ENCODE data around the gene BBS9. TPM values are rescaled to one million over a fixed set of nuclear protein-coding genes. Genes with fewer than 3 reads are reported as not detected.

Gene BBS9
- total and polyA plus RNA-seq, 7 donors, result 2.4 to 36.6 (median 30.5) TPM

DNA sequence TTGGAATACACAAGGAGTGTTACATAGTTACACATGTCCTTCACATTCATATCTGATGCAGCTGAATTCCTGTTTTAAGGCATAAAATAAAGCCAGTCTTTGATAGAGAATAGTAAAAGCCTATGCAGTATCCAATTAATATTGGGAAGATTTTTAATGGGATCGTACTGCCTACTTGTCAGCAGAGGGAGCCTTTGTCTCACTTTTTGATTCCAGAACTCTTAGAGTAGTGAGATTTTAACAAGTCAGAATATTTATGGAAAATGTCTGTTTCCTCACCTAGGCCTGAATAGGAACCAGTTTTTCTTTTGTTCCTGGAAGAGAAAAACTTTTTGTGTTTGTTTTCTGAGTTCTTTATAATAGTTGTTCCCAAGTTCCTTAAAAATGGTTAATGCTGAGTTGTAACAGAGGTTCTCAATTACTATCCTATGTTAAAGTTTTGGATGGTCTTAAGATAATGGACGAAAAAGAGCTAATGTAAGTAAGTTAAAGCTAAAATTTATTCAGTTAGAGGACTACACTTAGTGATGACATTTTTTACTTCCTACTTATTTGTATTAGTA, 114.0 kb downstream of the BBS9 start:
- peaks cover 0 to 10% (median 6%) of the 10 kb centered on the region in 4 donors for H3K4me1 ChIP-seq
- no peak overlapping the region for H3K4me3 ChIP-seq
- H3K9me3 ChIP-seq, result no peaks in the 10 kb centered on the region
- H3K27me3 ChIP-seq, result no peaks in the 10 kb centered on the region
- 46 to 53% methylated on average over 2 of the region's 2 CpGs for WGBS, 2 donors
- H3K27ac ChIP-seq, result no peak overlapping the region
- H3K36me3 ChIP-seq, result no peaks in the 10 kb centered on the region
- TF ChIP-seq POLR2AphosphoS5 (IDR thresholded peaks at IDR 0.05), result no peak
- TF ChIP-seq CTCF (IDR thresholded peaks at IDR 0.05), result peak; percentile 39 to 75 (median 62)
- intact Hi-C loops (cut with DNase I), result loop anchor here (10.0 kb wide), 2 partner anchors 511 to 691 kb away; no protein-coding TSS in a partner anchor
- DNase-seq, result no peak

- Histone ChIP-seq H3K9me3 (no peaks in the 10 kb centered on the region), H3K4me3 (no peak overlapping the region), H3K27ac (no peak overlapping the region), H3K27me3 (no peaks in the 10 kb centered on the region), H3K4me1 (peaks cover 0 to 37% (median 28%) of the 10 kb centered on the region in 4 donors), H3K36me3 (no peaks in the 10 kb centered on the region)
- no peak for DNase-seq
- WGBS, 2 donors, result 77 to 87% methylated on average over 4 of the region's 4 CpGs
- TF ChIP-seq POLR2A (IDR thresholded peaks at IDR 0.05), result no peak
- no peak for TF ChIP-seq CTCF (IDR thresholded peaks at IDR 0.05)
- TF ChIP-seq EP300 (IDR thresholded peaks at IDR 0.05), result no peak
- no peak for TF ChIP-seq POLR2AphosphoS5 (IDR thresholded peaks at IDR 0.05)
- intact Hi-C loops (cut with DNase I), result loop anchor here (5.0 to 10.0 kb wide), 3 partner anchors 506 to 686 kb away; no protein-coding TSS in a partner anchor
These were observed 119.3 kb downstream of the BBS9 start for GRCh38 chr7:33248671-33249070.

DNA sequence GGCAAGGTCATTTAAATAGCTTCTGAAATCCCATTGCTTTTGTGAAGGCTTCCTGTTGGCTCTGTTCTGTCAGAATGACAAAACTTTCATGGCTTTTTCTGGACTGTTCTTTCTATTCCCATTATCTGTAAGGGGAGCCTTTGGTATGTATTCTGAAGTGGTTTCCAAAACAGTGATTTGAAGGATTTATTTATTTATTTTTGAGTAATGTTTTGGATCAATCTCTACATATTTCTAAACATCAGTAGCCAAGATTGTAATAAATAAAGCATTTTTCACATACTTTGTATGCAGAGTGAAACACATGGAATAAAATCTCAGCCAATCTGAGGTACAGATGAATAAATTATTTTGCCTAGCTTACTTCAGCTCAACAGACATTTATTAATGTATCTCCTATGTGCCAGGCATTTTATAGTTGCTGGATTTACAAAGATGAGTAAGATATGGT, 121.1 kb downstream of the BBS9 start:
- intact Hi-C loops (cut with DNase I), result no loop called here
- TF ChIP-seq CTCF (IDR thresholded peaks at IDR 0.05) (no peak), POLR2AphosphoS5 (IDR thresholded peaks at IDR 0.05) (peak in 2 of 4 donors; percentile 26 to 50), EP300 (IDR thresholded peaks at IDR 0.05) (no peak), POLR2A (IDR thresholded peaks at IDR 0.05) (no peak)
- H3K9me3 ChIP-seq, result no peaks in the 10 kb centered on the region
- no peak overlapping the region for H3K4me3 ChIP-seq
- H3K27ac ChIP-seq, result peak overlapping the region in 3 of 4 donors; percentile 16 to 44 (median 34)
- no peak for DNase-seq
- peaks cover 0 to 31% (median 25%) of the 10 kb centered on the region in 4 donors for H3K4me1 ChIP-seq
- H3K36me3 ChIP-seq, result no peaks in the 10 kb centered on the region
- H3K27me3 ChIP-seq, result no peaks in the 10 kb centered on the region

DNA sequence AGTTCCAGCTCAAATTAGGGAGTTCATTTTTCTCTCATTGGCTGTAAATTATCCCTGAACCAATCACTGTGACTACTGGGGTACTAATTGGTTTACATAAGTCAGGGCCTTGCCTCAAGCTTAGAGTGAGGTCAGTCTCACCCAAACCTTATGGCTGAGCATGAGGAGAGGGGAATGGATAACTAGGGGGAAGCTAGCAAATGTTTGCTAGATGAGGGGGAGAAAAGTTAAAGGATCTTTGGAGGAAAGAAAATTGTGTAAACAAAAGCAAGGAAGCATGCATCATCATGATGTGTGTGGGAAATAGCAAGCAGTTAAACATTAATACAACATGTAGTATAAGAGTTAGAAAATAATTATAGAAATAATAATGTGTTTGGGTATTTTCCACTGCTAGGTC, 121.9 kb downstream of the BBS9 start:
- Histone ChIP-seq H3K9me3 (no peaks in the 10 kb centered on the region), H3K27me3 (no peaks in the 10 kb centered on the region), H3K36me3 (no peaks in the 10 kb centered on the region), H3K4me3 (no peak overlapping the region), H3K4me1 (peaks cover 0 to 30% (median 24%) of the 10 kb centered on the region in 4 donors), H3K27ac (peak overlapping the region in 2 of 4 donors; percentile 34 to 44)
- no peak for DNase-seq
- TF ChIP-seq POLR2A (IDR thresholded peaks at IDR 0.05) (no peak), CTCF (IDR thresholded peaks at IDR 0.05) (no peak), EP300 (IDR thresholded peaks at IDR 0.05) (no peak), POLR2AphosphoS5 (IDR thresholded peaks at IDR 0.05) (no peak)
- intact Hi-C loops (cut with DNase I), result no loop called here

DNA sequence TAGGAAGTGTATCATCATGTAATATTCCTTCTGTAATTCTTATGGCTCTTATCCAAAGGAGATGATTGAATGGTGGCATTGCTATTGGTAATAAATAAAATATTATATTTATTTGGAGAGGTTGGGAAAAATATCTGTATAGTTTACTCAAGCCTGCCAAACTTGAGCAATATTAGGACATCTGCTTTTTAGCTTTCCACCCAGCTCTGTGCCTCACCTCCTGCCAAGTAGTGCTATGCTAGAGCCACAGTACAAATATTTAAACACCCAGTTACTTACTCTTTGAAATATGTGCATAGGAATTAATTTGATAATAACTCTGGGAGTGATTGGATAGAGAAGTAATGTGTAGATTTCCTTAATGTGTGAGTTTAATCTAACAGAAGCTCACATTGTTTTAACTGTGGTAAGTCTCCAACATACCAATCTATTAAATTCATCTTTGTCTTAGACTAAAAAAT, 129.2 kb downstream of the BBS9 start:
- TF ChIP-seq POLR2AphosphoS5 (IDR thresholded peaks at IDR 0.05) (no peak), CTCF (IDR thresholded peaks at IDR 0.05) (no peak), EP300 (IDR thresholded peaks at IDR 0.05) (no peak), POLR2A (IDR thresholded peaks at IDR 0.05) (no peak)
- H3K27me3 ChIP-seq, result no peaks in the 10 kb centered on the region
- H3K36me3 ChIP-seq, result no peaks in the 10 kb centered on the region
- no peak overlapping the region for H3K4me3 ChIP-seq
- peaks cover 0 to 16% (median 7%) of the 10 kb centered on the region in 4 donors for H3K4me1 ChIP-seq
- no peak for DNase-seq
- H3K9me3 ChIP-seq, result no peaks in the 10 kb centered on the region
- no peak overlapping the region for H3K27ac ChIP-seq
- intact Hi-C loops (cut with DNase I), result no loop called here
